ENCODE data around the gene ZBED1.

DNA sequence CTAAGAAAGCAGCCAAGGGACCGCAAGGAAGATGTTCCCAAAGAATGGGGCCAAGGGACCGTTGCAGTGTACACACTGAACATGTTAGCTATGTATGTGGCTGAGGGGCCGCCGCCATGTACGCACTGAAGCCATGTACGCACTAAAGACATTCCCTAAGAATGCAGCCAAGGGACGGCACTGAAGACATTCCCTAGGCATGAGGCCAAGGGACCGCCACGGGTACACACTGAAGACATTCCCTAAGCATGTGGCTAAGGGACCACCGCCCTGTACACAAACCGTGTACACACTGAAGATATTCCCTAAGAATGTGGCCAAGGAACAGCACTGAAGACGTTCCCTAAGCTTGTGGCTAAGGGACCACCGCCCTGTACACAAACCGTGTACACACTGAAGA lies 54.0 kb downstream of the ZBED1 start:
- no peak for TF ChIP-seq HOXB6 (CRISPR knock-in tag; IDR thresholded peaks at IDR 0.05; ENCODE audit: borderline replicate concordance)
- TF ChIP-seq L3MBTL2 (IDR thresholded peaks at IDR 0.05) = no peak
- TF ChIP-seq SMARCE1 (IDR thresholded peaks at IDR 0.05) = no peak
- no peak for TF ChIP-seq DACH1 (IDR thresholded peaks at IDR 0.05; ENCODE audit: partially characterized antibody)
- TF ChIP-seq, protein P1, sequence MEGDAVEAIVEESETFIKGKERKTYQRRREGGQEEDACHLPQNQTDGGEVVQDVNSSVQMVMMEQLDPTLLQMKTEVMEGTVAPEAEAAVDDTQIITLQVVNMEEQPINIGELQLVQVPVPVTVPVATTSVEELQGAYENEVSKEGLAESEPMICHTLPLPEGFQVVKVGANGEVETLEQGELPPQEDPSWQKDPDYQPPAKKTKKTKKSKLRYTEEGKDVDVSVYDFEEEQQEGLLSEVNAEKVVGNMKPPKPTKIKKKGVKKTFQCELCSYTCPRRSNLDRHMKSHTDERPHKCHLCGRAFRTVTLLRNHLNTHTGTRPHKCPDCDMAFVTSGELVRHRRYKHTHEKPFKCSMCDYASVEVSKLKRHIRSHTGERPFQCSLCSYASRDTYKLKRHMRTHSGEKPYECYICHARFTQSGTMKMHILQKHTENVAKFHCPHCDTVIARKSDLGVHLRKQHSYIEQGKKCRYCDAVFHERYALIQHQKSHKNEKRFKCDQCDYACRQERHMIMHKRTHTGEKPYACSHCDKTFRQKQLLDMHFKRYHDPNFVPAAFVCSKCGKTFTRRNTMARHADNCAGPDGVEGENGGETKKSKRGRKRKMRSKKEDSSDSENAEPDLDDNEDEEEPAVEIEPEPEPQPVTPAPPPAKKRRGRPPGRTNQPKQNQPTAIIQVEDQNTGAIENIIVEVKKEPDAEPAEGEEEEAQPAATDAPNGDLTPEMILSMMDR (IDR thresholded peaks at IDR 0.05 in 2 of 3, conservative IDR thresholded peaks at IDR 0.05 in 1 of 3; ENCODE audit: insufficient read depth in 2 of 3, low read depth in 1 of 3, low read length in 3 of 3) = no peak
- TF ChIP-seq, protein P2, sequence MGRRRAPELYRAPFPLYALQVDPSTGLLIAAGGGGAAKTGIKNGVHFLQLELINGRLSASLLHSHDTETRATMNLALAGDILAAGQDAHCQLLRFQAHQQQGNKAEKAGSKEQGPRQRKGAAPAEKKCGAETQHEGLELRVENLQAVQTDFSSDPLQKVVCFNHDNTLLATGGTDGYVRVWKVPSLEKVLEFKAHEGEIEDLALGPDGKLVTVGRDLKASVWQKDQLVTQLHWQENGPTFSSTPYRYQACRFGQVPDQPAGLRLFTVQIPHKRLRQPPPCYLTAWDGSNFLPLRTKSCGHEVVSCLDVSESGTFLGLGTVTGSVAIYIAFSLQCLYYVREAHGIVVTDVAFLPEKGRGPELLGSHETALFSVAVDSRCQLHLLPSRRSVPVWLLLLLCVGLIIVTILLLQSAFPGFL (CRISPR knock-in tag; IDR thresholded peaks at IDR 0.05) = no peak
- no peak for TF ChIP-seq POLR2AphosphoS5 (IDR thresholded peaks at IDR 0.05; ENCODE audit: control insufficient read depth, insufficient read depth, low read depth, low read length)
- no peak for TF ChIP-seq ZNF24 (IDR thresholded peaks at IDR 0.05)
